ENCODE results near the gene RGMA. TPM values are rescaled to one million over a fixed set of nuclear protein-coding genes. Genes with fewer than 3 reads are reported as not detected.

The RGMA gene
- polyA plus RNA-seq, 6 donors from 2014 or later: not detected

GRCh38 chr15:93118904-93119303, 29.9 kb upstream of the RGMA start:
- H3K4me1 Mint-ChIP-seq: no peaks in the 10 kb centered on the region
- H3K4me3 Mint-ChIP-seq: no peak overlapping the region

GRCh38 chr15:93111451-93111850, 22.4 kb upstream of the RGMA start:
- DNase-seq (no peak), ATAC-seq (ENCODE audit: low read depth in 2 of 2) (no peak)
- Mint-ChIP-seq H3K27me3 (peaks cover 50 to 61% (median 59%) of the 10 kb centered on the region in 3 donors), H3K27ac (no peak overlapping the region), H3K9me3 (peaks cover 0 to 4% (median 0%) of the 10 kb centered on the region in 7 donors), H3K4me1 (peaks cover 0 to 2% (median 0%) of the 10 kb centered on the region in 3 donors), H3K4me3 (no peak overlapping the region), H3K36me3 (no peaks in the 10 kb centered on the region)

More at GRCh38 chr15:93118904-93119303, 29.9 kb upstream of the RGMA start:
- Mint-ChIP-seq H3K27ac (no peak overlapping the region), H3K27me3 (peaks cover 20 to 27% (median 22%) of the 10 kb centered on the region in 3 donors), H3K36me3 (no peaks in the 10 kb centered on the region), H3K9me3 (peaks cover 0 to 3% (median 0%) of the 10 kb centered on the region in 7 donors)
- DNase-seq (no peak), ATAC-seq (ENCODE audit: low read depth in 2 of 2) (no peak)

GRCh38 chr15:93110502-93111040, 21.6 kb upstream of the RGMA start:
- ATAC-seq (ENCODE audit: low read depth in 2 of 2): no peak
- H3K4me1 Mint-ChIP-seq: peaks cover 0 to 2% (median 0%) of the 10 kb centered on the region in 3 donors
- peaks cover 0 to 4% (median 0%) of the 10 kb centered on the region in 7 donors for H3K9me3 Mint-ChIP-seq
- H3K27me3 Mint-ChIP-seq: peaks cover 58 to 66% (median 62%) of the 10 kb centered on the region in 3 donors
- H3K27ac Mint-ChIP-seq: no peak overlapping the region
- H3K4me3 Mint-ChIP-seq: no peak overlapping the region
- H3K36me3 Mint-ChIP-seq: no peaks in the 10 kb centered on the region
- DNase-seq: no peak

- peak overlapping the region in 1 of 8 donors; percentile 8 for H3K4me3 Mint-ChIP-seq
These were observed 20.5 kb upstream of the RGMA start for GRCh38 chr15:93109336-93110102.

GRCh38 chr15:93107646-93108045, 18.6 kb upstream of the RGMA start:
- Mint-ChIP-seq H3K9me3 (peaks cover 0 to 13% (median 6%) of the 10 kb centered on the region in 7 donors), H3K4me1 (peaks cover 0 to 2% (median 0%) of the 10 kb centered on the region in 3 donors), H3K27ac (no peak overlapping the region), H3K4me3 (no peak overlapping the region), H3K36me3 (no peaks in the 10 kb centered on the region), H3K27me3 (peaks cover 54 to 65% (median 65%) of the 10 kb centered on the region in 3 donors)
- ATAC-seq (ENCODE audit: low read depth in 2 of 2): no peak
- no peak for DNase-seq

More at GRCh38 chr15:93109336-93110102, 20.5 kb upstream of the RGMA start:
- H3K27me3 Mint-ChIP-seq: peaks cover 54 to 69% (median 65%) of the 10 kb centered on the region in 3 donors
- no peak overlapping the region for H3K27ac Mint-ChIP-seq
- H3K36me3 Mint-ChIP-seq: no peaks in the 10 kb centered on the region
- DNase-seq (no peak), ATAC-seq (ENCODE audit: low read depth in 2 of 2) (no peak)
- peaks cover 0 to 2% (median 0%) of the 10 kb centered on the region in 3 donors for H3K4me1 Mint-ChIP-seq
- H3K9me3 Mint-ChIP-seq: peaks cover 0 to 4% (median 2%) of the 10 kb centered on the region in 7 donors

- Mint-ChIP-seq H3K27me3 (peaks cover 39 to 49% (median 45%) of the 10 kb centered on the region in 3 donors), H3K4me3 (no peak overlapping the region), H3K36me3 (no peaks in the 10 kb centered on the region), H3K27ac (no peak overlapping the region), H3K4me1 (peaks cover 0 to 2% (median 0%) of the 10 kb centered on the region in 3 donors), H3K9me3 (peaks cover 0 to 16% (median 6%) of the 10 kb centered on the region in 7 donors)
- ATAC-seq (ENCODE audit: low read depth in 2 of 2) (no peak), DNase-seq (no peak)
These were observed 16.5 kb upstream of the RGMA start for GRCh38 chr15:93105485-93105884.

GRCh38 chr15:93103823-93104222, 14.8 kb upstream of the RGMA start:
- Mint-ChIP-seq H3K4me3 (no peak overlapping the region), H3K4me1 (no peaks in the 10 kb centered on the region), H3K36me3 (no peaks in the 10 kb centered on the region), H3K27ac (no peak overlapping the region), H3K9me3 (peaks cover 0 to 16% (median 6%) of the 10 kb centered on the region in 7 donors), H3K27me3 (peaks cover 31 to 48% (median 47%) of the 10 kb centered on the region in 3 donors)
- ATAC-seq (ENCODE audit: low read depth in 2 of 2) (no peak), DNase-seq (no peak)

GRCh38 chr15:93102211-93102610, 13.2 kb upstream of the RGMA start:
- H3K27ac Mint-ChIP-seq: peak overlapping the region in 1 of 6 donors; percentile 52
- H3K9me3 Mint-ChIP-seq: peaks cover 0 to 16% (median 6%) of the 10 kb centered on the region in 7 donors
- ATAC-seq (ENCODE audit: low read depth in 2 of 2): no peak
- H3K27me3 Mint-ChIP-seq: peaks cover 17 to 32% (median 31%) of the 10 kb centered on the region in 3 donors
- H3K4me3 Mint-ChIP-seq: peak overlapping the region in 1 of 8 donors; percentile 29
- no peak for DNase-seq
- no peaks in the 10 kb centered on the region for H3K36me3 Mint-ChIP-seq
- no peaks in the 10 kb centered on the region for H3K4me1 Mint-ChIP-seq

GRCh38 chr15:93093765-93094164, 4.8 kb upstream of the RGMA start:
- no peak overlapping the region for H3K4me3 Mint-ChIP-seq
- peaks cover 13 to 25% (median 24%) of the 10 kb centered on the region in 3 donors for H3K27me3 Mint-ChIP-seq
- peaks cover 0 to 9% (median 3%) of the 10 kb centered on the region in 3 donors for H3K4me1 Mint-ChIP-seq
- no peak for ATAC-seq (ENCODE audit: low read depth in 2 of 2)
- no peaks in the 10 kb centered on the region for H3K36me3 Mint-ChIP-seq
- no peak overlapping the region for H3K27ac Mint-ChIP-seq
- DNase-seq: no peak
- peaks cover 0 to 3% (median 0%) of the 10 kb centered on the region in 7 donors for H3K9me3 Mint-ChIP-seq

GRCh38 chr15:93091465-93091864, 2.5 kb upstream of the RGMA start:
- H3K27me3 Mint-ChIP-seq: peaks cover 31 to 45% (median 41%) of the 10 kb centered on the region in 3 donors

GRCh38 chr15:93089727-93090305, 805 bp upstream of the RGMA start:
- Mint-ChIP-seq H3K27me3 (peaks cover 46 to 59% (median 51%) of the 10 kb centered on the region in 3 donors), H3K4me3 (peak overlapping the region; percentile 63 to 89 (median 82)), H3K4me1 (peaks cover 14 to 23% (median 18%) of the 10 kb centered on the region in 3 donors), H3K9me3 (peaks cover 0 to 3% (median 0%) of the 10 kb centered on the region in 7 donors), H3K36me3 (no peaks in the 10 kb centered on the region), H3K27ac (no peak overlapping the region)
- DNase-seq: no peak
- ATAC-seq (ENCODE audit: low read depth in 2 of 2): peak in 1 of 2 donors; percentile 21

More at GRCh38 chr15:93091465-93091864, 2.5 kb upstream of the RGMA start:
- Mint-ChIP-seq H3K27ac (no peak overlapping the region), H3K36me3 (no peaks in the 10 kb centered on the region), H3K9me3 (peaks cover 0 to 3% (median 0%) of the 10 kb centered on the region in 7 donors), H3K4me3 (no peak overlapping the region), H3K4me1 (peaks cover 14 to 23% (median 18%) of the 10 kb centered on the region in 3 donors)
- DNase-seq (no peak), ATAC-seq (ENCODE audit: low read depth in 2 of 2) (no peak)

- no peak for ATAC-seq (ENCODE audit: low read depth in 2 of 2)
- H3K4me1 Mint-ChIP-seq: peaks cover 14 to 23% (median 18%) of the 10 kb centered on the region in 3 donors
- H3K27ac Mint-ChIP-seq: no peak overlapping the region
- H3K4me3 Mint-ChIP-seq: peak overlapping the region; percentile 76 to 92 (median 83)
- H3K9me3 Mint-ChIP-seq: peaks cover 0 to 3% (median 0%) of the 10 kb centered on the region in 7 donors
- H3K36me3 Mint-ChIP-seq: no peaks in the 10 kb centered on the region
- H3K27me3 Mint-ChIP-seq: peaks cover 56 to 70% (median 61%) of the 10 kb centered on the region in 3 donors
- DNase-seq: no peak
These were observed 621 bp downstream of the RGMA start for GRCh38 chr15:93088200-93088980.
